ENCODE results near the gene EIF3F. TPM values are rescaled to one million over a fixed set of nuclear protein-coding genes. Genes with fewer than 3 reads are reported as not detected.

EIF3F gene
- polyA plus RNA-seq, 2 of the 4 experiments (the other 2 are of a cell fraction): 119 to 293 TPM

- TF ChIP-seq RAD21 (conservative IDR thresholded peaks at IDR 0.05 in 1 of 2, IDR thresholded peaks at IDR 0.05 in 1 of 2) (no peak), POLR2AphosphoS2 (conservative IDR thresholded peaks at IDR 0.05; ENCODE audit: low read length) (no peak), GATA3 (IDR thresholded peaks at IDR 0.05; ENCODE audit: borderline replicate concordance) (no peak)
- TF ChIP-seq, protein P1, sequence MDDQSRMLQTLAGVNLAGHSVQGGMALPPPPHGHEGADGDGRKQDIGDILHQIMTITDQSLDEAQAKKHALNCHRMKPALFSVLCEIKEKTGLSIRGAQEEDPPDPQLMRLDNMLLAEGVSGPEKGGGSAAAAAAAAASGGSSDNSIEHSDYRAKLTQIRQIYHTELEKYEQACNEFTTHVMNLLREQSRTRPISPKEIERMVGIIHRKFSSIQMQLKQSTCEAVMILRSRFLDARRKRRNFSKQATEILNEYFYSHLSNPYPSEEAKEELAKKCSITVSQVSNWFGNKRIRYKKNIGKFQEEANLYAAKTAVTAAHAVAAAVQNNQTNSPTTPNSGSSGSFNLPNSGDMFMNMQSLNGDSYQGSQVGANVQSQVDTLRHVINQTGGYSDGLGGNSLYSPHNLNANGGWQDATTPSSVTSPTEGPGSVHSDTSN (IDR thresholded peaks at IDR 0.05): no peak
- TF ChIP-seq, protein P2, sequence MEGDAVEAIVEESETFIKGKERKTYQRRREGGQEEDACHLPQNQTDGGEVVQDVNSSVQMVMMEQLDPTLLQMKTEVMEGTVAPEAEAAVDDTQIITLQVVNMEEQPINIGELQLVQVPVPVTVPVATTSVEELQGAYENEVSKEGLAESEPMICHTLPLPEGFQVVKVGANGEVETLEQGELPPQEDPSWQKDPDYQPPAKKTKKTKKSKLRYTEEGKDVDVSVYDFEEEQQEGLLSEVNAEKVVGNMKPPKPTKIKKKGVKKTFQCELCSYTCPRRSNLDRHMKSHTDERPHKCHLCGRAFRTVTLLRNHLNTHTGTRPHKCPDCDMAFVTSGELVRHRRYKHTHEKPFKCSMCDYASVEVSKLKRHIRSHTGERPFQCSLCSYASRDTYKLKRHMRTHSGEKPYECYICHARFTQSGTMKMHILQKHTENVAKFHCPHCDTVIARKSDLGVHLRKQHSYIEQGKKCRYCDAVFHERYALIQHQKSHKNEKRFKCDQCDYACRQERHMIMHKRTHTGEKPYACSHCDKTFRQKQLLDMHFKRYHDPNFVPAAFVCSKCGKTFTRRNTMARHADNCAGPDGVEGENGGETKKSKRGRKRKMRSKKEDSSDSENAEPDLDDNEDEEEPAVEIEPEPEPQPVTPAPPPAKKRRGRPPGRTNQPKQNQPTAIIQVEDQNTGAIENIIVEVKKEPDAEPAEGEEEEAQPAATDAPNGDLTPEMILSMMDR (IDR thresholded peaks at IDR 0.05): no peak
- TF ChIP-seq, protein P3, sequence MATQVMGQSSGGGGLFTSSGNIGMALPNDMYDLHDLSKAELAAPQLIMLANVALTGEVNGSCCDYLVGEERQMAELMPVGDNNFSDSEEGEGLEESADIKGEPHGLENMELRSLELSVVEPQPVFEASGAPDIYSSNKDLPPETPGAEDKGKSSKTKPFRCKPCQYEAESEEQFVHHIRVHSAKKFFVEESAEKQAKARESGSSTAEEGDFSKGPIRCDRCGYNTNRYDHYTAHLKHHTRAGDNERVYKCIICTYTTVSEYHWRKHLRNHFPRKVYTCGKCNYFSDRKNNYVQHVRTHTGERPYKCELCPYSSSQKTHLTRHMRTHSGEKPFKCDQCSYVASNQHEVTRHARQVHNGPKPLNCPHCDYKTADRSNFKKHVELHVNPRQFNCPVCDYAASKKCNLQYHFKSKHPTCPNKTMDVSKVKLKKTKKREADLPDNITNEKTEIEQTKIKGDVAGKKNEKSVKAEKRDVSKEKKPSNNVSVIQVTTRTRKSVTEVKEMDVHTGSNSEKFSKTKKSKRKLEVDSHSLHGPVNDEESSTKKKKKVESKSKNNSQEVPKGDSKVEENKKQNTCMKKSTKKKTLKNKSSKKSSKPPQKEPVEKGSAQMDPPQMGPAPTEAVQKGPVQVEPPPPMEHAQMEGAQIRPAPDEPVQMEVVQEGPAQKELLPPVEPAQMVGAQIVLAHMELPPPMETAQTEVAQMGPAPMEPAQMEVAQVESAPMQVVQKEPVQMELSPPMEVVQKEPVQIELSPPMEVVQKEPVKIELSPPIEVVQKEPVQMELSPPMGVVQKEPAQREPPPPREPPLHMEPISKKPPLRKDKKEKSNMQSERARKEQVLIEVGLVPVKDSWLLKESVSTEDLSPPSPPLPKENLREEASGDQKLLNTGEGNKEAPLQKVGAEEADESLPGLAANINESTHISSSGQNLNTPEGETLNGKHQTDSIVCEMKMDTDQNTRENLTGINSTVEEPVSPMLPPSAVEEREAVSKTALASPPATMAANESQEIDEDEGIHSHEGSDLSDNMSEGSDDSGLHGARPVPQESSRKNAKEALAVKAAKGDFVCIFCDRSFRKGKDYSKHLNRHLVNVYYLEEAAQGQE (IDR thresholded peaks at IDR 0.05): no peak
- 73% methylated on average over 10 of the region's 10 CpGs for WGBS (ENCODE audit: missing lambda C conversion rate)
- ATAC-seq (no peak), DNase-seq (ENCODE audit: low read depth in 1 of 2, low spot score in 1 of 2) (no peak), FAIRE-seq (no peak)
- Histone ChIP-seq H3K27ac (no peak overlapping the region), H3K4me2 (no peak overlapping the region), H3K9me3 (no peaks in the 10 kb centered on the region), H3K4me3 (no peak overlapping the region), H3K4me1 (no peaks in the 10 kb centered on the region)
- ChIA-PET CTCF (interaction anchor here (0.9 to 17.4 kb wide), 3 partner anchors 33 to 51 kb away, joined by 4 to 644 read pairs (median 10); partner anchors contain the start of gene TUB), POLR2A (no interaction called here)
Measured at GRCh38 chr11:8039530-8040260, 52.6 kb downstream of the EIF3F start.

DNA sequence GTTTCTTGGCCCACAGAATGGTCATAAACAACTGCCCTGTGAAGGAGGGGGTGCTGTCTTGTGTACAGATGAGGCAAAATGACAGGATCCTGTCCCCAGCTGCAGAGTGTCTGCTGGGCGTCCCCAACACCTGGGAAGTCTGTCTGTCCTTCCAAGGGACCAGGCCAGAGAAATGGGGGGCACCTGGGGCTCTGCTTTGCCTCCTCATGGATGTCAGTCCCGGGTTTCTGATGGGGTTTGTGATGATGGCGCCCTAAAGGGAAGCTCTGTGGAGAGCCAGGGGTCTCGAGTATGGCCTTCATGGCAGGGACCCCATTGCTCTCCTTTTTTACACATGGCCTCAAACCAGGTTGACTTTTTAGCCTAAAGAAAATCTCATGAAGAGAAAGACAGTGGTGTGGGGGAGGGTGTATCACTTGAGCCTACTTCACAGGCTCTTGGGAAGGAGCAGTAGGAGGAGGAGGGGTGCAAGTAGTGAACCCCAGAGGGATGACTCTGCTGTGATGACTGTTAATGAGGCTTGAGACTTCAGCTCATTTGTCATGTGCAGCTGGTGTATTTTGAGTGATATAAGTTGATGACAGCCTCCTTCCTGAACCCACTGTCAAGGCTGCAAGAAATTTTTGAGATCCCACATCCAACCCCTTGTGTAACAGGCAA lies 53.3 kb downstream of the EIF3F start:
- Histone ChIP-seq H3K4me2 (no peak overlapping the region), H3K9me3 (no peaks in the 10 kb centered on the region), H3K4me1 (no peaks in the 10 kb centered on the region), H3K4me3 (no peak overlapping the region), H3K27ac (no peak overlapping the region)
- TF ChIP-seq HOXA7 (CRISPR knock-in tag; IDR thresholded peaks at IDR 0.05) (no peak), ZNF302 (CRISPR knock-in tag; IDR thresholded peaks at IDR 0.05) (no peak), RAD21 (conservative IDR thresholded peaks at IDR 0.05 in 1 of 2, IDR thresholded peaks at IDR 0.05 in 1 of 2) (no peak)
- TF ChIP-seq, protein P4, sequence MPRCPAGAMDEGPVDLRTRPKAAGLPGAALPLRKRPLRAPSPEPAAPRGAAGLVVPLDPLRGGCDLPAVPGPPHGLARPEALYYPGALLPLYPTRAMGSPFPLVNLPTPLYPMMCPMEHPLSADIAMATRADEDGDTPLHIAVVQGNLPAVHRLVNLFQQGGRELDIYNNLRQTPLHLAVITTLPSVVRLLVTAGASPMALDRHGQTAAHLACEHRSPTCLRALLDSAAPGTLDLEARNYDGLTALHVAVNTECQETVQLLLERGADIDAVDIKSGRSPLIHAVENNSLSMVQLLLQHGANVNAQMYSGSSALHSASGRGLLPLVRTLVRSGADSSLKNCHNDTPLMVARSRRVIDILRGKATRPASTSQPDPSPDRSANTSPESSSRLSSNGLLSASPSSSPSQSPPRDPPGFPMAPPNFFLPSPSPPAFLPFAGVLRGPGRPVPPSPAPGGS (IDR thresholded peaks at IDR 0.05): no peak
- 4% methylated on average over 4 of the region's 4 CpGs for whole genome bisulfite sequencing (ENCODE audit: missing lambda C conversion rate)
- DNase-seq (ENCODE audit: low read depth in 1 of 2, low spot score in 1 of 2): no peak
- CTCF ChIA-PET: interaction anchor here (3.2 to 17.4 kb wide), 2 partner anchors 34 to 50 kb away, joined by 10 to 644 read pairs; partner anchors contain the start of gene TUB
- POLR2A ChIA-PET: no interaction called here
- no peak for FAIRE-seq
- ATAC-seq: no peak

DNA sequence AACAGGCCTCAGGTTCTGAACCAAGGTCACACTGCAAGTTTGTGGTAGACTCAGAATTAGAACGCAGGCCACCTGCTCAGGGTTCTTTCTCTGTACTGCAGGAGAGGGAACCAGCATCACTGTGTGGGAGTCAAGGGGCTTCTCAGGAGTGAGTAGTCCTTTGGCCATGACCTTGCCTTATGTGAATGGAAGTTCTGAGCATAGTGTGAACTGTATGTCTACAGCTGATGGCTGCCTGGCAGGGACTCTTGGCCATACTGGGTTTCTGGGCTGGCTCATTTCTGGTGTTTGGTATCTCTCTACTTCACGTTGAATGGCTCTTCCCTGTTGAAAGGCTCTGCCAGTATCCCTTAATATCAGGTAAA lies 53.8 kb downstream of the EIF3F start:
- Histone ChIP-seq H3K4me2 (no peak overlapping the region), H3K9me3 (no peaks in the 10 kb centered on the region), H3K4me3 (no peak overlapping the region), H3K4me1 (no peaks in the 10 kb centered on the region), H3K27ac (no peak overlapping the region)
- CTCF ChIA-PET: interaction anchor here (3.2 to 17.4 kb wide), 2 partner anchors 34 to 50 kb away, joined by 10 to 644 read pairs; partner anchors contain the start of gene TUB
- WGBS (ENCODE audit: missing lambda C conversion rate): 8% methylated on average over 2 of the region's 2 CpGs
- TF ChIP-seq, protein P4 (IDR thresholded peaks at IDR 0.05): no peak
- POLR2A ChIA-PET: no interaction called here
- DNase-seq (ENCODE audit: low read depth in 1 of 2, low spot score in 1 of 2) (no peak), FAIRE-seq (no peak), ATAC-seq (no peak)

Data from A549 (cell line).